Activated effector memory CD4-positive, alpha-beta T cell treated with Interleukin-2 at 50 U/mL for 16 hours (primary cell): ENCODE results near the gene CALU.

Source experiments
- DNase-seq: peaks from one replicate; pipeline ENCODE4 v3.0.0-alpha.2; 2020

The CALU gene

DNA sequence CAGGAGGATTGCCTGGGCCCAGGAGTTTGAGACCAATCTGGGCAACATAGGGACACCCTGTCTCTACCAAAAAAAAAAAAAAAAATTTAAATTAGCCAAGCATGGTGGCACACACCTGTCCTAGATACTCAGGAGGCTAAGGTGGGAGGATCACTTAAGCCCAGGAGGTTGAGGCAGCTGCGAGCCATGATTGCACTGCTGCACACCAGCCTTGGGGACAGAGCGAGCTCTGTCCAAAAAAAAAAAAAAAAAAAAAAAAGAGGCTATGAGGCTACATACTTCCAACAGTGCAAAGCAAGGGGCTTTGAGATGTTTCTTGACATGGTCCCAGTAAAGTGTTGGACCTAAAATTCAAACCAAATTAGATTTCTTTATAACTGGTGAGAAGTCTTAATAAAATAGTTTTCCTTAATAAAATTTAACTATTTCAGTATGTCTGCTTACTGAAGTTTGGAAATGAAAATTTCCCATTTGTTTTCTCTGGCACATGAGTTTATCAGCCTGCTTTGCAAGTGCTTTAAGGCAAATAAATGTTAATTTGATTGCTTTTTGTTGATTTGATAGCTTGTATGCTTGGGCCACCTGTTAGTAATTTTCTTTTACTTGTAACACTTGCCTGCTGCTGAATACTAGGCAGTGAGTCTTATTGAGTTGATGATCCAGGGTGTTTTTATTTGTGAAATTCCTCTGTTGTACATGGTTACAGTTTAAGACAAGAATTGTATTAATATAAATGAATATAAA is 16.1 kb downstream of the CALU start:
- DNase-seq: no peak

DNA sequence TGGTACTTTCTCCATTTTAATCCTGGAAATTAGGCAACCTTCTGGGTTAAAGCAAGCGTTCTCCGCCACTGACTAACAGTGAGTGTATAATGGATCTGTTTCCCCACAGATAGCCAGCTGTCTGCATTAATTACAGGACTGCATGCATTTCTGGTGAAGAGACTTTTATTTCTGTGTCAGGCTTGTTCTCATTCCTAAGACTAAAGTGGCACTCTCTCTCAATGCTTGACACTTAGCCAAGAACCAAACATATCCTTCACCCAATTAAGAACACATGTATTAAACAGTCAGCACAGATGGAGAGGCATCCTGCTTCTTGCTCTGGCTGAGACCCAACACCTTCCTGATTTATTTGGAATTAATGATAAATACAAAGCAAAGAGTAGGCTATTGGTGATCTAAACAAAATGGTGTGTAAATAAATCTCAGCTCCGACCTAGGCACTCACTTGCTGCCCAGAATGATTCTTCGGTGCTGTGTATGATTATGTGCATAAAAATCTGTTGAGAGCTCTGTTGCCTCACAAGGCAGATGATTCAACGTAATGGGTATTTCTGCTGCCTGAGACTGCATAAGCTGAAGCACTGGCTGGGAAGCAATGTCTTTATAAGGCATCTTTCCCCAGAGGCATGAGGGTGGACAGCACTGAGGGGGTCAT is 16.8 kb downstream of the CALU start:
- DNase-seq: no peak

DNA sequence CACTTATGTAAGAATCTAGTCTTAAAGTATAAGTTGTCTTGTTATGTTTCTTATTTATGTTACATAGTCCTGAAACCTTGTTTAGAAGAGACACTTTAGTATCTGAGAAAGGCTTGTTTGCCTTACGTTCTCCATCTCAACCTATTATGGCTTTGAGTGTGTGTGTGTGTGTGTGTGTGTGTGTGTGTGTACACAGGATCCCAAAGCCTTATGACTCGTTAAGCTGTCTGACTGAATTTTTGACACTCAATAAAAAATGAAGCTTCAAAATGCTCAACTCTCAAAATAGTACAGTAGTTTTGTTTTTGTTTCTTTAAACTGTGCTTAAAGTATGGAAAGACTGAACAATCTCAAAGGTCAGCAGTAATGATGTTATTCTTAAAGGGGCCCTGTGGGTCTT is 18.0 kb downstream of the CALU start:
- DNase-seq: no peak

DNA sequence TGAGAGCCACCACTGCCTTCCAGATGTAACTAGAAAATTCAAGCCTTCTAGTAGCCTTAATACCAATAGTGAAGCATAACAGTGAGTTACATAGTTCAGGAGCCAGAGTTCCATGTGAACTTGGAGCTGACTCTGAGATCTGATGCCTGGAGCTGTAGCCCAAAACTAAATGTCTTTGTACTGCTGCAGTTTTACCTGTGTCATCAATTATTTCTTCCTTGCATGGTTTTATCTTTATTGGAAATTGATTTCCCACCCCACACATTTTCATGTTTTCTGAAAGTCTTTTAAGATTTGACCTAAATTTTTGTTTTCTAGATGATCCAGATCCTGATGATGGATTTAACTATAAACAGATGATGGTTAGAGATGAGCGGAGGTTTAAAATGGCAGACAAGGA is 19.4 kb downstream of the CALU start:
- no peak for DNase-seq

DNA sequence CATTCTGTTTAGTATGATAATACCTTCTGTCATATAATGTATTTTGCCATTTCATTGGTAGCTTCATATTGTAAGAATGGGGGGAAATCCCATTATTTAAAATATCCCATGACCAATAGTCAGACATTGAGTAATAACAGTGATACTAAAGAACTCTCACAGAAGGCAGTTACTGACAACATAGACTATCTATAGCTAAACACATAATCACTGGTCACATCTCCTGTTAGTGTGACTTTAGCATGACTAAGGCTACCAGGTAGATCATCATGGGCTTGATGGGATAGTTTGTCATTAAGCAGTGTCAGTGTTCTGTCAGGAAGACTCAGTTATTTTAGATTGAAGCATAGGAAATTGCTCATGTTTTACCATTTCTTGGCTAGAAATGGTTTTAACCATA is 20.1 kb downstream of the CALU start:
- DNase-seq: no peak

DNA sequence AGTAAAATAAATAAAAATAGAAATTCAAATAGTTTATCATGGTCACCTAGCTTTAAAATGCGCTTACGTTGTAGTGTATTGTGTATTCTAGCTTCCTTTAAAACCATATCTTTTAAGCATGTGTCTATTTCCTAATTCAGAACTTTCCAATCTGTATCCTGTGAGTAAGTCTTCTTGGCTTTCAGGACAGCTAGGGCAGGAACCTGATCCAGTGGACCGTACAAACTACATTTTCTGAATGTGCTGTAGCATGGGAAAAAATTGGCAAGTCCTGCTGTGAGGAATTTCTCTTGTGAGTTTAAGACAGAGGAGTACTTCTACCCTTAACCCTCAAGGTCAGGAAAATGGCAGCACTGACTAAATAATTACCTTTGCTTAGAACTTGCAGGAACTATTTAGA is 24.4 kb downstream of the CALU start:
- no peak for DNase-seq

DNA sequence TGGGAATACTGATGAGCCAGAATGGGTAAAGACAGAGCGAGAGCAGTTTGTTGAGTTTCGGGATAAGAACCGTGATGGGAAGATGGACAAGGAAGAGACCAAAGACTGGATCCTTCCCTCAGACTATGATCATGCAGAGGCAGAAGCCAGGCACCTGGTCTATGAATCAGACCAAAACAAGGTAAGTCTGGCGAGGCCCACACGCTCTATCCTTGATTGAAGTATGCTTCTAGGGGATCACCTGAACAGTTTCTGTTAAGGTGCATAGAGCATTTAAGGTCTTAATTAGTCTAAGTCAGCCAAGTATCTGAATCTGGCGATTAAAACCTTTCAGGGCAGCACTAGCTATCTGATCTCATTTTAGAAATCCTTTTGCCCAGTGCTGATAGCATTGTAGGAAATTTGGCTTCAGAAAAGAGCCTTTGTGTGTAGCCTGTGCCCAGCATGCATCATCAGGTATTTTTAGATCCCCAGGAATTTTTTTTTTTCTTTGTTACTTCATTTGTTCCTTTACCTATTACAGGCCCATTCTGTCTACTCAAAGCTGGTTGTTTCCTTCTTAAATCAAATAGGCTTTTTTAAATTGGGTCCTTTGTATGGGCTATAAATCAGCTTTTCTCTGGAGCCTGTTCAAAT is 28.4 kb downstream of the CALU start:
- no peak for DNase-seq

DNA sequence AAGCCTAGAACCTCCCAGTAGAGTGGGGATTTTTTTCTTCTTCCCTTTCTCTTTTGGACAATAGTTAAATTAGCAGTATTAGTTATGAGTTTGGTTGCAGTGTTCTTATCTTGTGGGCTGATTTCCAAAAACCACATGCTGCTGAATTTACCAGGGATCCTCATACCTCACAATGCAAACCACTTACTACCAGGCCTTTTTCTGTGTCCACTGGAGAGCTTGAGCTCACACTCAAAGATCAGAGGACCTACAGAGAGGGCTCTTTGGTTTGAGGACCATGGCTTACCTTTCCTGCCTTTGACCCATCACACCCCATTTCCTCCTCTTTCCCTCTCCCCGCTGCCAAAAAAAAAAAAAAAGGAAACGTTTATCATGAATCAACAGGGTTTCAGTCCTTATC is 31.1 kb downstream of the CALU start:
- DNase-seq: no peak

DNA sequence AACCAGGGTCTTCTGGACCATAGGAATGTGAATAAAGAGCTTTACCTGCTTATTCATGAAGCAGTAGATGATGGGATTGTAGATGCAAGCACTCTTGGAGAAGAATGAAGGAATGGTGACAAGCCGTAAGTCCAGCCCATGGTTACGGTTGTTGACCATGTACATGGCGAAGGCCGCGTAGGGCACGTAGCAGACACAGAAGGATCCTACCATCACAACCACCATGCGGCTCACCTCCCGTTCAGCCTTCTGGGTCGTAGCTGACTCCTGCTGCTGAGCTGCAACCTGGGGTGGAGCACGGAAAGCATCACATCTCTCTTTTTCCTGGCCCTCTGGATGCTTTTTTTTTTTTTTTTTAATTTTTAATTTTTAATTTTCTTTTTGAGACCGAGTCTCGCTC is 34.4 kb downstream of the CALU start:
- DNase-seq: no peak

DNA sequence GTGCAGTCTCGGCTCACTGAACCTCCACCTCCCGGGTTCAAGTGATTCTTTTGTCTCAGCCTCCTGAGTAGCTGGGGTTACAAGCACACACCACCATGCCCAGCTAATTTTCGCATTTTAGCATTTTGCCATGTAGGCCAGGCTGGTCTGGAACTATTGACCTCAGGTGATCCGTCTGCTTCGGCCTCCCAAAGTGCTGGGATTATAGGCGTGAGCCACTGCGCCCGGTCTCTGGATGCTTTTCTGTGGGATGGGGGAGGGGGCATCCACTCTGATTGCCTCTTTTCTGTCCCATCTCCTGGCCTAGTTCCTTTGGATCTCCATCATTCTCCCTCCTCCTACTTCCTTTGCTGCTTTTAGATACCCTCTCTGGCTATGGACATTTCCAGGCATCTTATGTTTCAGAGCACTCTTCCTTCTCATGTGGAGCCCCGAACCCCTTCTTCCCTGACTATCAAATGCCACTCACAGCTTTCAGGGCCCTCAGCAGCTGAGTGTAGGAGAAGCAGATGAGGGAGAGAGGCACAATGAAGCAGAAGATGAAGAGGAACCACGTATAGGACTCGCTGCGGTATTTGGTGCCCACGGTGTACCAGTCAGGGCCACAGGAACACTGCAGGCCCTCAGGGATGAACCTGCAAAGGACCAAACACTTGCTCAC is 35.0 kb downstream of the CALU start:
- no peak for DNase-seq

DNA sequence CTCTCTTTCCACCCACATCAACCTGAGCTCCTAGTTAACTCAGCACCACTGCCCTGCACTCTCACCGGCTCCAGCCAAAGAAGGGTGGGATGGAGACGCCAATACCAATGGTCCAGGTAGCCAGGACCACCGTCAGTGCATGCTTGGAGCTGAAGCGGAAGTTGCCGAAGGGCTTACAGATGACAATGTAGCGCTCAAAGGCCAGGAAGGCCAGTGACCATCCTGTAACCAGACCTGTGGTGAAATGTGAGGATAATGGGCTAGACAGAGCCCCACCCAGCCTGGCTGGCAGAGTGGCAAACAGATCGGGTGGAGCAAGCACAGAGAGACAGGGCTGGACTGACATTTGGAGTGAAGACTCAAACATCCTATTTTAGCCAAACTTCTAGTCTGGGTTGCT is 35.8 kb downstream of the CALU start:
- no peak for DNase-seq

DNA sequence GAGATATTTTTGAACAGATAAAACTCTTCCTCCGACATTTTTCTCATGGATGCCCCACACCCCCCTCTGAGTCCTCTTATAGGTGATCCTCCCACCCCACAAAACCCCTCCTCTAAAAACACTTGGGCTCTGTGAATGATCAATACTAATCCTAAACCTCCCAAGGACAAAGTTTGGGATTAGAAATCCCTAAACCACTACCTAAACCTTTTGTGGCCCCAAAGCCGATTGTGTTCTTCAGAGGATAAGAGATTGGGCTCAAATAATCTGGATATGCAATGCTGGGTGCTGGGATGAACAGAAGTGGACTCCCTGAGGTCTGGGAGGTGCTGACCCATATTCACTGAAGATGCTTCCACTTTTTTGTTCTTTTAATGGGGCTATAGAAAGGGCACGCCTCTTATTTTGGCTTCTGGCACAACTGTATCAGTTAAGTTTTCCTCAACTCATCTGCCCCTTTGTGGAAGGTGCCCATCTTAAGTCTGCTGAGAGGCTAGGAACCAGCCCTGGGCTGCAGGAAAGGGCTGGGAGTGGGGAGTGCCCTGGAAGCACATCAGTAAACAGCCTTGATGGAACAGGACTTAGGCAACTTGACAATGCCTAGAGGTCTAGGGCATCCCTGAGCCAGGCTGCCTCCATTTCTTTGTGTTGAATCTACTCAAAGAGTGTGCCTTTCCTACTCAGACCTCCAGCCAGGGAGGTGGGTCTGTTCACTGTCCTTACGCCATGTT is 36.8 kb downstream of the CALU start, which contains the start of gene OPN1SW:
Gene OPN1SW, minus strand, starts transcription at position 51 of the 731 bp plus-strand sequence. Its CDS starts 13 bp downstream, at position 38.
- no peak for DNase-seq

DNA sequence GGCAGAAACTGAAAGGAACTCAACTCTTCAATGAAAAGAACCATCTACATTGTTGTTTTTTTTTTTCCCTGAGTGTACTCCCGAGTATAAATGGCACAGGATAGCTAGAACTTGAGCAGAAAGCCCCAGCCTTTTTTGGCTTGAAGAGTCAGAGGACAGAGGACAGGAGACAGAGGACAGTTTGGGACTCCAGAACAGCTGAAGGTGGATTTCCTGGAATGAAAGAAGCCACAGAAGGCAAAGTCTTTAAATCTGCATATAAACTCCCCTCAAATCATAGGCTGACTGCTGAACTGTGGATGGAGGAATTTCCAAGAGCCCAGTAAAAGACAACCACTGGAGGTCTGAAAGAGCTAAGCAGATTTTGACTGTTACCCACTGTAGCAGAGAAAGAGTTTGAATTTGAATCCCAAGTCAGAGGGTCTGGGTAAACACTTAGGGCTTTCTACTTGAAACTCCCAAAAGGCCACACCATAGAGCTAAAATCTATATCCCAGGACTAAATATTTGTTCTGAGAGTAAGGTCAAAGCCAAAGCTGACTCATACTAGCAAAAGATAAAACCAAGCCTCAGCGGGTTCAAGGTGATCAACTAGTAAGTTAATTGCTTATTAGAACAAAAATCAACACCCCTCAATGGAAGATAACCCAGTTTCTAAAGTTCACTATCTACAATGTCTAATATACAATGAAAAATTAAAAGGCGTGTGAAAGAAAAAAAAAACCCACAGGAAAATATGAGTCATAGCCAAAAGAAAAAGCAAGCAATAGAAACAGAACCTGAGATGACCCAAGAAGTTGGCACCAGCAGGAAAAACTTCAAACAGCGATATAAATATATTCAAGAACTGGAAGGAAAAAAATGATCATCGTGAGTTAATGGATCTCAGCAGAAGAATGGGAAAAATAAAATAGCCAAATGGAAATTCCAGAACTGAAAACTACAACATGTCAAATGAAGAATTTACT is 38.3 kb downstream of the CALU start:
- no peak for DNase-seq

DNA sequence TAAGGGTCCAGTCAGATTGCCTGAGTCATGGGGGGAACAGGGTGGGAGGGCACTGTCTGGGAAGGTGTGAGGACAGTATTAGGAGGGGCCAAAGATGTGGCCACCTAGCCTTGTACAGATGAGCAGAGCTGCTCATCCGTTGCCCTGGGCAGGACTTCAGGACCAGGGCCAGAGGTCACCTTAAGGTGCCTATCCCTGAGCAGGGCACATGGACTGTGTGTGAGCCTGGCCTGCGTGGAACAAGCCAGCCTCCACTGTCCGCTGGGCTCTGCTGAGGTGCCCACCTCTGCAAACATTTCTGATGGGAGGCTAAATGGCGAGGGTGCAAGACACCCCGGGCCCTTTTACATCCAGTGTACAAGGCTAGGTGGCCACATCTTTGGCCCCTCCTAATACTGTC is 39.8 kb downstream of the CALU start:
- DNase-seq: no peak

DNA sequence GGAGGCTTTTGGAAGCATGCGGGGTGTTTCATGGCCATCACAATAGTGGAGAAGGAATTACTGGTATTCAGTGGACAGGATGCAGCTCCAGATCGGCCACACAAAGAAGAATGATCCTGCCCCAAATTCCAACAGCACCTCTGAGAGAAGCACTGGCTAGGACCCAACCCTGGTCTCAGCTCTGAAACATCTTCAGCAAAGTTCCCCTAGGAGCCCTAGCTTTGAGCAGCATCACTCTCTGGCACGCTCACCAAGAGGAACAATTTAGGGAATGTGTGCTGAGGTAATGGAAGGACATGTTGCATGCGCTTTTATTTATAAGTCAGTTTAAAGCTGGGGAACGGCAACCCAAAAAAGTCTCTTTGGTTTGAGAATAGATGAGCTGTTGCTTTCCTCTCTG is 42.0 kb downstream of the CALU start:
- DNase-seq: no peak

DNA sequence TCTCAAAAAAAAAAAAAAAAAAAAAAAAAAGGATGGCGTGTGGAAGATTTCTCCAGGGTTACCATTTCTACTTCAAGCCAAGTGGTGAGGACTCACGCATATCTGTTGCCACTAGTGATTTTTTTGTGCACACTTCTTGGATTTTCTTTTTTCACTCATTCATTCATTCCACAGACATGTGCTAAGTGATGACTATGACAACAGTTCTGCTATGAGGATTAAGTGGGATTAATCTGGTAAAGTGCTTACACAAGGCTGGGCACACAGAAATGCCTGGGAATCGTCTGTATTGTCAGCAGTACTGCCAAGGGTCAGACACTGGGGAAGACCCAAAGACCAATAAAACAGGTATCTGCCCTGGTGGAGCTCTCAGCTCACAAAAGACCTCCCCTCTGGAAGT is 42.7 kb downstream of the CALU start:
- no peak for DNase-seq

DNA sequence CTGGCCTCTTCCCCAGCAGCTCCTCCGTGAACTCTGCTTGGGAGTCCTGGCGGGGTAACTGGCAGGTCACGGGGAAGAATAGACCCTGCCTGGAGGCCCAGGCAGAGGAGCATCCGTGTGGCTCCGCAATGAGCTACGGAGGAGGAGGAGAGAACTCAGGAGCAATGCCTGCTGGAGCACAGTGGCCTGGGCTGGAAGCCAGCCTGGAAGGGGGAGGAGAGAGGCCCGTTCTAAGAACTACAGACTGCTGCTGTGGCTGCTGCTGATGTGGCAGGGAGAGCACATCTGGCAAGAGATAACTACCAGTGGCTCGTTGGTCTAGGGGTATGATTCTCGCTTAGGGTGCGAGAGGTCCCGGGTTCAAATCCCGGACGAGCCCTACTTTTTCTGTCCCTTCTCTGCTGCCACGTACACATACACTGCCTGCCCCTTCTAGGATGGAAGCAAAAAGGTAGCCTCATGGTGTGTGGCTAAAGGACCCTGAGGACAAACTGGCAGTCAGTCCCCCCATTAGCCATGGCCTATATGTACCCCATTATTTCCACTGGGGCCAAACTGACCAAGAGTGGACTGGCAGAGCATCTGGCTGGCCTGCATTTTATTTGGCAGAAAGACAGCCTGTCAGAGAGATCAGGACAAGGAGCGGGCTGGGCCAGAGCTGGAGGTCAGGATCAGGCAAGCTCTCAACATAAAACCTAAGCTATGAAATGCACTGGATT is 44.1 kb downstream of the CALU start:
- no peak for DNase-seq

DNA sequence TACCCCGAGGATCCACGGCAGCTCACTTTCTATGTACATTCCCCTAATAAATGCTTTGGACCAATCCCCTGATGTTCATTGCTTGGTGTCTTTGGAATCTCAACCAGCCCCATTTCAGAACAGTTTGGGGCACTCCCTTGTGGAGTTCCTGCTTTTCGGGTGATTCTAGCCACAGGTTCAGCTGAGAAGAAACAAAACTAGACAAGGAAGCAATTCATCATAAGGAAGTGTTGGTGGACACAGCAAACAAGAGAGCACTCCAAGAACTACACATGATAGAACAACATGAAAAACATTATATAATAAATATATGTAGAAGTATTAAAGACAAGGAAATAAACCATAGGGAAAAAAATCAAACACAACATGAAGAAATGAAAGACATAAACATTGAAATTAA is 46.6 kb downstream of the CALU start:
- no peak for DNase-seq

DNA sequence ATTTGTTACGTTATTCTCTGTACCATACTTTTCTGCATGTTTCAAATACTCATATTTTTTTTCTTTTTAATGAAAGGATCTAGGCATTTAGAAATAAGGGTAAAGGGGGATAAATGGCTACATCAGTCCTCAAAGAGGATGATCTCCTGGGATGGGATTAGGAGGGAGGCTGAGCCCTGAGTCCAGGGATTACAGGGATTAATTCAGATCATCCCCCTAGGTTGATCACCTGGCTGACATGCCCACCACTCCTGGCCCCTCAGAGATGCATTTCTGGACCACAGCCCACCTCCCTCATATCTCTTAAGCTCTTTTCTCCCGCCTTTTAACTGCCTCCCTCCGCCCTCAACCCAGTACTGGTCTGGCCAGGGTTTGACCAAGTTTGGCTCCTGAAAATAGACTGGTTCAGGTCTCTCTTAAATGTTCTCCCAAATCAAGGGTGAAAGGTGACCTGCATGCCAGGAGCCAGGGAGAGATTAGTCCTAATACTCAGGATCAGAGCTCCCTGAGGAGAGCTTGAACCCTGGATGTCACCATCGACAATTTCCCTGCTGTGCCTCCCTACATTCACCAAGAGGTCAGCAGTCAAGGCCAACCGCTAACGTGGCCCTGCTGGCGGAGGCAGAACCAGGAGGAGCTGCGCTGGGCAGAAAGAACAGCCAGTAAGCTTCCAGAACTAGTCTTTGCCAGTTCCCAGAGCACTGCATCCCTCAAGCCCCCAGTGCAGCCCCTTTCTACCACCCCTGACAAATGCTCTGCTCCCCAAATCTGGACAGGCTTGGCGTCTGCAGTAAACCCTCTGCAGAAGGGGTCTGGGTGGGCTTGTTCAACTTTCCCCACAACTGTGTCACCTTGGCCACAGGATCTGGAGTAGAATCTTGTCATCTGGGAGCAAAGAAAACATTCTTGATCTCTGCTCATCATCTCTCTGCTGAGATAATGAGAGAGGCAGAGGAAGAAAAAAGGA is 49.6 kb downstream of the CALU start:
- DNase-seq: no peak
